Transverse colon (tissue), 4 donors: ENCODE measurements around the gene BTK. TPM values are rescaled to one million over a fixed set of nuclear protein-coding genes. Genes with fewer than 3 reads are reported as not detected.

Source experiments
- DNase-seq: peaks from one replicate; pipeline ENCODE4 v3.0.0-alpha.2; 2019
- H3K27ac ChIP-seq, 4 donors: fragments of 200-600 bp; sonication (generic); 2 replicates each; pipeline ENCODE4 v1.5.1; 2016 to 2018; ENCODE audit warnings: inconsistent platforms in 4 of 4
- H3K27me3 ChIP-seq: fragments of 200-600 bp; sonication (generic); 2 replicates; pipeline ENCODE4 v1.5.1; 2017; ENCODE audit warnings: inconsistent platforms
- H3K36me3 ChIP-seq, 4 donors: fragments of 200-600 bp; sonication (generic); 2 replicates each; pipeline ENCODE4 v1.5.1; 2017 to 2019; ENCODE audit warnings: inconsistent platforms in 4 of 4
- H3K4me1 ChIP-seq, 4 donors: fragments of 200-600 bp; sonication (generic); 2 replicates each; pipeline ENCODE4 v1.5.1; 2017 to 2020; ENCODE audit warnings: inconsistent platforms in 4 of 4
- H3K4me3 ChIP-seq, 4 donors: fragments of 200-600 bp; sonication (generic); 1 replicate in 1 of 4; 2 replicates in 3 of 4; pipeline versions ENCODE4 v1.5.1 to v1.6.1; 2017 to 2019; ENCODE audit warnings: inconsistent platforms in 4 of 4
- H3K9me3 ChIP-seq, 2 donors: fragments of 200-600 bp; sonication (generic); 2 replicates each; pipeline ENCODE4 v1.5.1; 2017 to 2019; ENCODE audit warnings: inconsistent platforms in 2 of 2
- EP300 ChIP-seq: sonication (generic); formaldehyde crosslinking; IDR thresholded peaks from one replicate; pipeline ENCODE4 v1.6.1; 2017; ENCODE audit warnings: antibody characterized with exemption, low read depth
- POLR2A ChIP-seq: fragments of 450-650 bp; IDR thresholded peaks from one replicate; pipeline ENCODE4 v1.6.1; 2016; ENCODE audit warnings: antibody characterized with exemption, mild to moderate bottlenecking, moderate library complexity
- POLR2AphosphoS5 ChIP-seq, 3 donors: sonication (generic); formaldehyde crosslinking; IDR thresholded peaks; one replicate each; pipeline ENCODE4 v1.6.1; 2016; ENCODE audit warnings: antibody characterized with exemption in 3 of 3
- WGBS, 2 donors: methylation state at CpG; one replicate each; pipeline ENCODE4 v1.1.5; 2018; ENCODE audit warnings: low coverage in 1 of 2; 5-methylcytosine and 5-hydroxymethylcytosine counted together
- in situ Hi-C, 4 donors: fragments of 200-750 bp; cut with MboI; loops; one replicate each; pipeline versions ENCODE4 v1.15.0 to v1.15.1; 2017; ENCODE audit warnings: low sequenced_read_pairs in 3 of 4, low pct_ligation_motif_present in 1 of 4, low pct_unique_long_range_greater_than_20kb in 1 of 4
- intact Hi-C: fragments of 100-400 bp; cut with DNase I; formaldehyde crosslinking; loops from one replicate; pipeline ENCODE4 v1.15.1; 2023; ENCODE audit warnings: low total_unique reads
- total RNA-seq, 4 donors: library from RNA; depleted of rRNA; stranded (reverse); fragments of >200 nt; gene quantifications; one replicate each; pipeline ENCODE4 v1.1.0, GENCODE V29; 2016
- TF ChIP-seq, protein P1 (sequence below), 5 experiments: fragments of 200-600 bp in 3 of 5; fragments of 450-650 bp in 2 of 5; sonication (generic) in 3 of 5; IDR thresholded peaks; 1 replicate in 2 of 5; 2 replicates in 3 of 5; pipeline ENCODE4 v1.5.1; 2016 to 2017; ENCODE audit warnings: antibody characterized with exemption in 5 of 5, inconsistent platforms in 3 of 5, mild to moderate bottlenecking in 2 of 5, moderate library complexity in 1 of 5

The BTK gene
- total RNA-seq, 4 donors from 2014 or later = 0.40 to 7.9 (median 4.4) TPM

DNA sequence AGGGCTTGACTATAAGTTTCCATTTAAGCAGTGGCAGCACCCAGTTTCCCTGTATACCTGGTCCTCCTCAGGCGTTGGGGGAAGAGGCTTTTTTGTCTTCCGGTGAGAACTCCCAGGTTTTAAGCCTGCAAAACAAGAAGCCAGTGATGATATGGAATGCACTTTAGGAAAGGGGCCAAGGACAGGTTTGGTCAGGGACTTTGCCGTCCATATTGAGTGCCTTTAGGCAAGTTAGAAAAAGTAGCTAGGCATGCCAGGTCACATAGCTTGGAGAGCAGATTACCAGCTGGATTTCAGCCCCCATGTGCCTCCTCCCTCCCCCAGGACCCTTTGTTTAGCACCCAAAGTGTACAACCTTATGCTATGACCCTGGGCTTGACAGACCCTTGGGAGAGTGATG, 23.9 kb downstream of the BTK start:
- H3K4me1 ChIP-seq = no peaks in the 10 kb centered on the region
- no peak overlapping the region for H3K27ac ChIP-seq
- no peak overlapping the region for H3K4me3 ChIP-seq
- no peak for DNase-seq
- H3K36me3 ChIP-seq = no peaks in the 10 kb centered on the region
- TF ChIP-seq POLR2AphosphoS5 (IDR thresholded peaks at IDR 0.05) (no peak), EP300 (no peak), POLR2A (no peak)
- TF ChIP-seq, protein P1, sequence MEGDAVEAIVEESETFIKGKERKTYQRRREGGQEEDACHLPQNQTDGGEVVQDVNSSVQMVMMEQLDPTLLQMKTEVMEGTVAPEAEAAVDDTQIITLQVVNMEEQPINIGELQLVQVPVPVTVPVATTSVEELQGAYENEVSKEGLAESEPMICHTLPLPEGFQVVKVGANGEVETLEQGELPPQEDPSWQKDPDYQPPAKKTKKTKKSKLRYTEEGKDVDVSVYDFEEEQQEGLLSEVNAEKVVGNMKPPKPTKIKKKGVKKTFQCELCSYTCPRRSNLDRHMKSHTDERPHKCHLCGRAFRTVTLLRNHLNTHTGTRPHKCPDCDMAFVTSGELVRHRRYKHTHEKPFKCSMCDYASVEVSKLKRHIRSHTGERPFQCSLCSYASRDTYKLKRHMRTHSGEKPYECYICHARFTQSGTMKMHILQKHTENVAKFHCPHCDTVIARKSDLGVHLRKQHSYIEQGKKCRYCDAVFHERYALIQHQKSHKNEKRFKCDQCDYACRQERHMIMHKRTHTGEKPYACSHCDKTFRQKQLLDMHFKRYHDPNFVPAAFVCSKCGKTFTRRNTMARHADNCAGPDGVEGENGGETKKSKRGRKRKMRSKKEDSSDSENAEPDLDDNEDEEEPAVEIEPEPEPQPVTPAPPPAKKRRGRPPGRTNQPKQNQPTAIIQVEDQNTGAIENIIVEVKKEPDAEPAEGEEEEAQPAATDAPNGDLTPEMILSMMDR (IDR thresholded peaks at IDR 0.05) = no peak
- no peaks in the 10 kb centered on the region for H3K9me3 ChIP-seq
- 82% methylated on average over 3 of the region's 3 CpGs; no CpG with 5 or more reads in 1 of the 2 donors for WGBS, 2 donors
- in situ Hi-C loops = no loop called here
- no peaks in the 10 kb centered on the region for H3K27me3 ChIP-seq
- intact Hi-C loops = no loop called here

DNA sequence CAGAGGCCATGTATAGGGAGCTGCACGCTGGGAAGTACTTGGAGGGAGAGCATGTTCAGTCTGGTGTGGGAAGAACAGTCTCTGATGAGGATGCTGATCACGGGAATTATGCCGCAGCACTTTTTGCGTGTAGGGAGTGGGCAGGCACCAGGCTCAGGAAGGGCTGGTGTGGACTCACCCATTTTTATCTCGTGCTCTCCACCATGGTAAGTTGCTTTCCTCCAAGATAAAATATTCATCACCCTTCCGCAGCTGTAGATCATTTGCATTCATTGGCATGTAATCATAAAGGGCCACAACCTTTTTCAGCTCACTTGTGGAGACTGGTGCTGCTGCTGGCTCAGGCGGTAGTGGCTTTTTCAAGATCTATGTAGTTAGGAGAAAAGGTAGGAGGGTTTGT, 25.6 kb downstream of the BTK start:
- no peaks in the 10 kb centered on the region for H3K4me1 ChIP-seq
- H3K27me3 ChIP-seq = no peaks in the 10 kb centered on the region
- TF ChIP-seq POLR2A (no peak), EP300 (no peak), POLR2AphosphoS5 (IDR thresholded peaks at IDR 0.05) (no peak)
- TF ChIP-seq, protein P1 (IDR thresholded peaks at IDR 0.05) = no peak
- 40 to 75% methylated on average over 1 to 7 of the region's 7 CpGs for WGBS, 2 donors
- no peaks in the 10 kb centered on the region for H3K9me3 ChIP-seq
- no peak for DNase-seq
- H3K36me3 ChIP-seq = no peaks in the 10 kb centered on the region
- in situ Hi-C loops (no loop called here), intact Hi-C loops (no loop called here)
- H3K4me3 ChIP-seq = no peak overlapping the region
- no peak overlapping the region for H3K27ac ChIP-seq

DNA sequence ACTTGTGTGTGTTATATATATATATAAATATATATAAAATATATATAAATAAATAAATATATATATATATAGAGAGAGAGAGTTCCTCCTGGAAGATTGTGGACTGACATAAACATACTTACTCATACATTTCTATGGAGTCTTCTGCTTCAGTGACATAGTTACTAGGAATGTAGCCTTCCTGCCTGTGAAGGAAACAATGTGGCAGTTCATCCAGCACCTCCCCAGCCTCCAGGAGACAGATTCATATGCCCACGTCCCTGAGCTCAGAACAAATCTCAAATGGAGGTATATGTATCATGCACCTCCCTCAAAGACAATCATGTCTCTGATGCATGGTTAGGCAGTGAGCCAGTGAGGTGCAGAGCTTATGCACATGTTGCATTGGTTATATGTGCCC, 26.0 kb downstream of the BTK start:
- Histone ChIP-seq H3K4me3 (no peak overlapping the region), H3K27ac (no peak overlapping the region), H3K27me3 (no peaks in the 10 kb centered on the region), H3K4me1 (no peaks in the 10 kb centered on the region), H3K9me3 (no peaks in the 10 kb centered on the region), H3K36me3 (no peaks in the 10 kb centered on the region)
- TF ChIP-seq POLR2A (no peak), EP300 (no peak), POLR2AphosphoS5 (IDR thresholded peaks at IDR 0.05) (no peak)
- TF ChIP-seq, protein P1 (IDR thresholded peaks at IDR 0.05) = no peak
- intact Hi-C loops = no loop called here
- in situ Hi-C loops = no loop called here
- no peak for DNase-seq
- 83% methylated on average over 1 of the region's 1 CpG; no CpG with 5 or more reads in 1 of the 2 donors for WGBS, 2 donors

DNA sequence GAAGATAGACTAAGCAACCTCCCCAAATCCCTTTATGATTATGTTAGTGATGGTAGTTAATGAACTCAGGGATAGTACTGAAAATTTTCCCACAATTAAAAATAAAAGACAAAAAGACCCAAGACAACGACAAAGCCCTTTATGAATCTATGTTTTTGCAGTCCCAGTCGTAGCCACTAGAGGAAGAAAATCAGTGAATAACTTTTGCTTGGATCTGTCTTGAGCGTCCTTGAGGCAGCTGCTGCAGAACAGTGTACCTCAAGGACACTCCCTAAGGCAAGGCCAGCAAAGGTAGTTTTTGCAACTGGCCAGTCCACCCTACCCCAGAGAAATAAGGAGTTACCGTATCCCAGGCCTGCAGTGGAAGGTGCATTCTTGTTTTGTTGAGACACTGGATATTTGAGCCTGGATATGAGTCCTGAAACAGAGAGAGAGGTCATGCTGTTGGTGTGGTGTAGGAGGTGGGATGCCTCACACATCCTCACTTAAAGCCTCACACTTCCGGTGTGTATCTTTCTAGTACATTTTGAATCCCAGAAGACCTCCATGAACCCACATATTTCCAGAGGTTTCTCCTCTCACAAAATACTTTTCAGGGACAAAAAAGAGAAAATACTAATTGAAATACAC, 28.7 kb downstream of the BTK start:
- Histone ChIP-seq H3K9me3 (no peaks in the 10 kb centered on the region), H3K4me3 (no peak overlapping the region), H3K27me3 (no peaks in the 10 kb centered on the region), H3K27ac (no peak overlapping the region), H3K36me3 (no peaks in the 10 kb centered on the region), H3K4me1 (no peaks in the 10 kb centered on the region)
- WGBS, 2 donors = 50% methylated on average over 5 of the region's 5 CpGs; no CpG with 5 or more reads in 1 of the 2 donors
- TF ChIP-seq POLR2AphosphoS5 (IDR thresholded peaks at IDR 0.05) = no peak
- no peak for TF ChIP-seq POLR2A
- TF ChIP-seq EP300 = no peak
- TF ChIP-seq, protein P1 (IDR thresholded peaks at IDR 0.05) = peak; percentile 15 to 31 (median 26)
- no peak for DNase-seq
- intact Hi-C loops = no loop called here
- in situ Hi-C loops = no loop called here
